GM12872 (cell line): ENCODE results near the gene ARID1B.

ENCODE experiments used
- CTCF ChIP-seq: IDR thresholded peaks from 3 replicates; pipeline ENCODE4 v1.5.1; 2011; ENCODE audit warnings: low read depth, mild to moderate bottlenecking, low read length, moderate library complexity; ENCODE audit not compliant: insufficient read depth

The ARID1B gene

GRCh38 chr6:157080986-157081391 is 303.8 kb downstream of the ARID1B start:
- no peak for TF ChIP-seq CTCF

- TF ChIP-seq CTCF: no peak
Measured at GRCh38 chr6:157083343-157083742, 306.2 kb downstream of the ARID1B start.

GRCh38 chr6:157086632-157087031 is 309.5 kb downstream of the ARID1B start:
- TF ChIP-seq CTCF: no peak

GRCh38 chr6:157087974-157088373 is 310.8 kb downstream of the ARID1B start:
- no peak for TF ChIP-seq CTCF

- no peak for TF ChIP-seq CTCF
Measured at GRCh38 chr6:157088841-157089240, 311.7 kb downstream of the ARID1B start.

- TF ChIP-seq CTCF: no peak
Measured at GRCh38 chr6:157089258-157089657, 312.1 kb downstream of the ARID1B start.

- TF ChIP-seq CTCF: no peak
Measured at GRCh38 chr6:157089851-157090250, 312.7 kb downstream of the ARID1B start.

- no peak for TF ChIP-seq CTCF
Measured at GRCh38 chr6:157090736-157091135, 313.6 kb downstream of the ARID1B start.
